SK-N-SH (cell line): ENCODE results near the gene VEGFB. TPM values are rescaled to one million over a fixed set of nuclear protein-coding genes. Genes with fewer than 3 reads are reported as not detected.

Experiments used
- CTCF ChIA-PET: fragments of 300-600, 350-600 bp; formaldehyde crosslinking; extraction: SDS; loops from one replicate; lab custom pipeline; 2021; lab: Yijun Ruan, JAX
- POLR2A ChIA-PET: fragments of 350-600 bp; sonication (Branson Sonifier 250); formaldehyde crosslinking; extraction: SDS; loops from one replicate; lab custom pipeline; 2020; ENCODE audit warnings: antibody characterized with exemption, inconsistent platforms; lab: Yijun Ruan, JAX
- DNase-seq: peaks from one replicate; pipeline ENCODE4 v3.0.0; 2012
- H2AFZ ChIP-seq: fragments of 200-600 bp; sonication (generic); 2 replicates; pipeline ENCODE4 v1.8.1; 2016; ENCODE audit warnings: antibody characterized with exemption, mild to moderate bottlenecking, low read depth
- H3F3A ChIP-seq: fragments of 200-600 bp; sonication (generic); replicated peaks from 2 replicates; pipeline ENCODE3; 2016; ENCODE audit warnings: antibody characterized with exemption, mild to moderate bottlenecking; ENCODE audit not compliant: insufficient read depth
- H3K27ac ChIP-seq, 2 experiments: fragments of 200-500 bp in 1 of 2; fragments of 200-600 bp in 1 of 2; sonication (Bioruptor generic) in 1 of 2; sonication (generic), shearing (Covaris generic) in 1 of 2; 2 replicates each; pipeline versions ENCODE4 v1.5.1 to v1.6.1; 2014 to 2016; ENCODE audit warnings: low read depth in 2 of 2, inconsistent platforms in 1 of 2, low read length in 1 of 2, mild to moderate bottlenecking in 1 of 2, mixed read lengths in 1 of 2
- H3K27me3 ChIP-seq: fragments of 200-600 bp; sonication (generic), shearing (Covaris generic); 2 replicates; pipeline ENCODE4 v1.6.1; 2016; ENCODE audit warnings: mixed run types; ENCODE audit not compliant: insufficient read depth
- H3K36me3 ChIP-seq, 2 experiments: fragments of 200-500 bp in 1 of 2; fragments of 200-600 bp in 1 of 2; sonication (Bioruptor generic) in 1 of 2; sonication (generic) in 1 of 2; replicated peaks in 1 of 2; 2 replicates each; pipeline versions ENCODE3 to v1.5.1; 2014 to 2016; ENCODE audit warnings: low read length in 1 of 2, mild to moderate bottlenecking in 1 of 2; ENCODE audit not compliant: insufficient read depth in 2 of 2, control insufficient read depth in 1 of 2
- H3K4me1 ChIP-seq, 2 experiments: fragments of 200-500 bp in 1 of 2; fragments of 200-600 bp in 1 of 2; sonication (Bioruptor generic) in 1 of 2; sonication (generic), shearing (Covaris generic) in 1 of 2; 2 replicates each; pipeline versions ENCODE4 v1.5.1 to v1.6.1; 2014 to 2016; ENCODE audit warnings: low read depth in 1 of 2, low read length in 1 of 2, mixed run types in 1 of 2; ENCODE audit not compliant: insufficient read depth in 2 of 2, control insufficient read depth in 1 of 2
- H3K4me2 ChIP-seq: fragments of 200-600 bp; sonication (generic), shearing (Covaris generic); 2 replicates; pipeline ENCODE4 v1.6.1; 2017; ENCODE audit warnings: mixed run types
- H3K4me3 ChIP-seq, 2 experiments: fragments of 200-500 bp in 1 of 2; fragments of 200-600 bp in 1 of 2; sonication (Bioruptor generic) in 1 of 2; sonication (generic), shearing (Covaris generic) in 1 of 2; 2 replicates each; pipeline versions ENCODE4 v1.5.1 to v1.8.1; 2014 to 2016; ENCODE audit warnings: low read depth in 2 of 2, inconsistent platforms in 1 of 2, low read length in 1 of 2, mild to moderate bottlenecking in 1 of 2, mixed read lengths in 1 of 2, moderate library complexity in 1 of 2
- H3K79me2 ChIP-seq: fragments of 200-600 bp; sonication (generic); 2 replicates; pipeline ENCODE4 v1.8.1; 2017; ENCODE audit warnings: mild to moderate bottlenecking; ENCODE audit not compliant: insufficient read depth
- H3K9ac ChIP-seq: fragments of 200-600 bp; sonication (generic); 2 replicates; pipeline ENCODE4 v1.6.1; 2017; ENCODE audit warnings: mixed run types
- H3K9me2 ChIP-seq: fragments of 200-600 bp; sonication (generic); 2 replicates; pipeline ENCODE4 v1.6.1; 2017; ENCODE audit warnings: mixed run types
- H3K9me3 ChIP-seq: fragments of 200-600 bp; sonication (generic); 2 replicates; pipeline ENCODE4 v1.6.1; 2017; ENCODE audit warnings: mixed run types, mild to moderate bottlenecking, moderate library complexity
- H4K20me1 ChIP-seq: fragments of 200-600 bp; sonication (generic); 2 replicates; pipeline ENCODE4 v1.6.1; 2017; ENCODE audit warnings: mild to moderate bottlenecking, mixed run types; ENCODE audit not compliant: insufficient read depth
- CHD2 ChIP-seq: fragments of 150-350 bp; IDR thresholded peaks from 2 replicates; pipeline ENCODE4 v1.6.1; 2018; ENCODE audit warnings: low read length; ENCODE audit not compliant: partially characterized antibody
- ELF1 ChIP-seq: IDR thresholded peaks from 2 replicates; pipeline ENCODE4 v1.4.0; 2012
- EP300 ChIP-seq, 2 experiments: IDR thresholded peaks; 2 replicates each; pipeline versions ENCODE4 v1.4.0 to v1.6.1; 2012; ENCODE audit warnings: borderline replicate concordance in 1 of 2, low read depth in 1 of 2, low read length in 1 of 2
- IRF3 ChIP-seq: fragments of 150-350 bp; IDR thresholded peaks from 2 replicates; pipeline ENCODE4 v1.6.1; 2016; ENCODE audit warnings: mild to moderate bottlenecking, low read depth, low read length
- MEF2A ChIP-seq: IDR thresholded peaks from 2 replicates; pipeline ENCODE4 v1.4.0; 2012; ENCODE audit warnings: low read depth, borderline replicate concordance
- MXI1 ChIP-seq: IDR thresholded peaks from 2 replicates; pipeline ENCODE4 v1.6.1; 2012; ENCODE audit warnings: mild to moderate bottlenecking, low read depth, low read length, improper control_type of control experiment
- NRF1 ChIP-seq: IDR thresholded peaks from 2 replicates; pipeline ENCODE4 v1.6.1; 2012; ENCODE audit warnings: low read depth, mild to moderate bottlenecking, low read length
- RAD21 ChIP-seq: IDR thresholded peaks from 2 replicates; pipeline ENCODE4 v1.6.1; 2012; ENCODE audit warnings: mild to moderate bottlenecking, low read length
- REST ChIP-seq: IDR thresholded peaks from 2 replicates; pipeline ENCODE4 v1.6.1; 2012; ENCODE audit warnings: mild to moderate bottlenecking, low read depth, low read length, moderate library complexity
- RXRA ChIP-seq: IDR thresholded peaks from 2 replicates; pipeline ENCODE4 v1.4.0; 2012; ENCODE audit warnings: low read depth, mild to moderate bottlenecking, borderline replicate concordance
- SIN3A ChIP-seq: IDR thresholded peaks from 2 replicates; pipeline ENCODE4 v1.6.1; 2012; ENCODE audit warnings: low read depth, mild to moderate bottlenecking, low read length, moderate library complexity, borderline replicate concordance
- TCF12 ChIP-seq: IDR thresholded peaks from 2 replicates; pipeline ENCODE4 v1.4.0; 2012
- TEAD4 ChIP-seq: IDR thresholded peaks from 2 replicates; pipeline ENCODE4 v1.4.0; 2012; ENCODE audit warnings: mild to moderate bottlenecking, borderline replicate concordance; ENCODE audit not compliant: insufficient read depth
- USF2 ChIP-seq: fragments of 150-350 bp; IDR thresholded peaks from 2 replicates; pipeline ENCODE4 v1.6.1; 2017; ENCODE audit warnings: antibody characterized with exemption, low read length, low read depth, borderline replicate concordance
- WGBS: methylation state at CpG from one replicate; pipeline ENCODE4 v1.1.6; 2017; ENCODE audit warnings: low lambda C conversion rate; 5-methylcytosine and 5-hydroxymethylcytosine counted together
- polyA plus RNA-seq, 3 experiments: library from polyadenylated mRNA; depleted of rRNA; stranded (reverse); fragments of >200 nt; gene quantifications; 2 replicates each; pipeline ENCODE4 v1.2.3, GENCODE V29; 2012

VEGFB gene
- polyA plus RNA-seq, 1 of the 3 experiments (the other 2 are of a cell fraction) = 29.9 TPM

GRCh38 chr11:64235437-64236161 is 1.2 kb downstream of the VEGFB start:
- POLR2A ChIA-PET = interaction anchor here (1.2 kb wide), 1 partner anchor 35 kb away, joined by 4 read pairs; no protein-coding TSS in a partner anchor
- Histone ChIP-seq H3K4me3 (peak overlapping the region; percentile 63 to 66), H3K36me3 (peaks cover 0 to 18% of the 10 kb centered on the region in 2 experiments), H3K9me2 (no peaks in the 10 kb centered on the region), H3K4me1 (peaks cover 16 to 47% of the 10 kb centered on the region in 2 experiments; a peak in 2 of 4 replicates), H3K27ac (peak overlapping the region in 1 of 2 experiments; percentile 83; a peak in 1 of 4 replicates), H3K79me2 (peaks cover 19% of the 10 kb centered on the region), H3K27me3 (no peaks in the 10 kb centered on the region), H3F3A (peaks cover 37% of the 10 kb centered on the region), H2AFZ (no peak overlapping the region), H3K9ac (peak overlapping the region; percentile 63), H4K20me1 (no peaks in the 10 kb centered on the region), H3K9me3 (no peaks in the 10 kb centered on the region), H3K4me2 (peak overlapping the region; percentile 89)
- TF ChIP-seq MEF2A (no peak), MXI1 (no peak)
- DNase-seq = no peak
- CTCF ChIA-PET = interaction anchor here (1.1 to 1.6 kb wide), 3 partner anchors 15 to 65 kb away, joined by 4 to 6 read pairs (median 5); partner anchors contain the start of gene PLCB3
- 84% methylated on average over 12 of the region's 12 CpGs for whole genome bisulfite sequencing

- H3K4me3 ChIP-seq = no peak overlapping the region
- H3K4me2 ChIP-seq = no peak overlapping the region
- H3K27me3 ChIP-seq = no peaks in the 10 kb centered on the region
- 85% methylated on average over 12 of the region's 12 CpGs for WGBS
- CTCF ChIA-PET = interaction anchor here (1.4 to 1.6 kb wide), 3 partner anchors 15 to 66 kb away, joined by 3 to 8 read pairs (median 5); partner anchors contain the start of gene PLCB3
- H3K9me3 ChIP-seq = no peaks in the 10 kb centered on the region
- H3K27ac ChIP-seq = no peak overlapping the region
- H4K20me1 ChIP-seq = no peaks in the 10 kb centered on the region
- H2AFZ ChIP-seq = no peak overlapping the region
- H3K9ac ChIP-seq = no peak overlapping the region
- no peaks in the 10 kb centered on the region for H3K9me2 ChIP-seq
- DNase-seq = no peak
- H3K4me1 ChIP-seq = peaks cover 10 to 33% of the 10 kb centered on the region in 2 experiments; a peak in 2 of 4 replicates
- POLR2A ChIA-PET = interaction anchor here (2.2 kb wide), 1 partner anchor 11 kb away, joined by 5 read pairs; the partner anchor contains the start of genes NUDT22 and TRPT1
- TF ChIP-seq SIN3A (no peak), MEF2A (no peak), TEAD4 (no peak), CHD2 (no peak), NRF1 (no peak)
- peaks cover 31% of the 10 kb centered on the region for H3F3A ChIP-seq
- H3K36me3 ChIP-seq = peaks cover 0 to 18% of the 10 kb centered on the region in 2 experiments
- peaks cover 28% of the 10 kb centered on the region for H3K79me2 ChIP-seq
These were observed 3.1 kb downstream of the VEGFB start for GRCh38 chr11:64237484-64237951.

GRCh38 chr11:64238076-64238475 is 3.7 kb downstream of the VEGFB start:
- no peak overlapping the region for H3K4me3 ChIP-seq
- no peak overlapping the region for H3K4me2 ChIP-seq
- H3K9me3 ChIP-seq = no peaks in the 10 kb centered on the region
- H3K79me2 ChIP-seq = peaks cover 34% of the 10 kb centered on the region
- no peak for DNase-seq
- H3F3A ChIP-seq = peaks cover 25% of the 10 kb centered on the region
- no peaks in the 10 kb centered on the region for H3K9me2 ChIP-seq
- WGBS = no CpG with 5 or more reads among the region's 9 CpGs
- no peaks in the 10 kb centered on the region for H3K27me3 ChIP-seq
- CTCF ChIA-PET = interaction anchor here (0.7 to 1.6 kb wide), 5 partner anchors 10 to 66 kb away, joined by 3 to 8 read pairs (median 4); partner anchors contain the start of gene PLCB3
- no peak overlapping the region for H3K27ac ChIP-seq
- peaks cover 0 to 18% of the 10 kb centered on the region in 2 experiments for H3K36me3 ChIP-seq
- no peak overlapping the region for H3K9ac ChIP-seq
- no peaks in the 10 kb centered on the region for H4K20me1 ChIP-seq
- H3K4me1 ChIP-seq = peaks cover 12 to 32% of the 10 kb centered on the region in 2 experiments; a peak in 2 of 4 replicates
- POLR2A ChIA-PET = interaction anchor here (2.2 kb wide), 1 partner anchor 12 kb away, joined by 5 read pairs; the partner anchor contains the start of genes NUDT22 and TRPT1
- H2AFZ ChIP-seq = no peak overlapping the region
- TF ChIP-seq RXRA = no peak
- TF ChIP-seq TCF12 = no peak
- TF ChIP-seq RAD21 = no peak
- no peak for TF ChIP-seq REST
- TF ChIP-seq EP300 (IDR thresholded peaks at IDR 0.05; ENCODE audit: borderline replicate concordance in 1 of 2, low read depth in 1 of 2, low read length in 1 of 2) = no peak
- TF ChIP-seq USF2 = no peak
- TF ChIP-seq ELF1 = no peak
- no peak for TF ChIP-seq TEAD4
- TF ChIP-seq IRF3 = no peak
